Large intestine (tissue), 3 donors: Measurements from ENCODE around the gene EPN1. TPM values are rescaled to one million over a fixed set of nuclear protein-coding genes. Genes with fewer than 3 reads are reported as not detected.

Experiments
- DNase-seq, 2 donors: peaks; one replicate each; pipeline versions ENCODE4 v3.0.0 to v3.0.0-alpha.2; 2013
- H3K27ac ChIP-seq: one replicate; pipeline ENCODE4 v1.5.1; 2013; ENCODE audit warnings: low read length
- H3K27me3 ChIP-seq: 2 replicates; pipeline ENCODE4 v1.6.1; 2013; ENCODE audit warnings: low read length; ENCODE audit not compliant: control insufficient read depth, insufficient read depth
- H3K36me3 ChIP-seq: 2 replicates; pipeline ENCODE4 v1.6.1; 2013; ENCODE audit warnings: low read length; ENCODE audit not compliant: control insufficient read depth, insufficient read depth
- H3K4me1 ChIP-seq: one replicate; pipeline ENCODE4 v1.6.1; 2013; ENCODE audit warnings: low read length; ENCODE audit not compliant: control insufficient read depth, insufficient read depth
- H3K4me3 ChIP-seq: one replicate; pipeline ENCODE4 v1.5.1; 2013; ENCODE audit warnings: low read length
- H3K9me3 ChIP-seq: one replicate; pipeline ENCODE4 v1.6.1; 2013; ENCODE audit warnings: mild to moderate bottlenecking, low read depth, low read length, moderate library complexity; ENCODE audit not compliant: control insufficient read depth
- WGBS: methylation state at CpG from one replicate; pipeline ENCODE4 v1.1.5; 2013; ENCODE audit warnings: low lambda C conversion rate; ENCODE audit not compliant: insufficient coverage; 5-methylcytosine and 5-hydroxymethylcytosine counted together
- polyA plus RNA-seq: library from polyadenylated mRNA; unstranded; fragments of 120-200 nt; gene quantifications from one replicate; pipeline ENCODE4 v1.2.1, GENCODE V29; 2013

EPN1 gene
- polyA plus RNA-seq, 1 donor = 153 TPM

DNA sequence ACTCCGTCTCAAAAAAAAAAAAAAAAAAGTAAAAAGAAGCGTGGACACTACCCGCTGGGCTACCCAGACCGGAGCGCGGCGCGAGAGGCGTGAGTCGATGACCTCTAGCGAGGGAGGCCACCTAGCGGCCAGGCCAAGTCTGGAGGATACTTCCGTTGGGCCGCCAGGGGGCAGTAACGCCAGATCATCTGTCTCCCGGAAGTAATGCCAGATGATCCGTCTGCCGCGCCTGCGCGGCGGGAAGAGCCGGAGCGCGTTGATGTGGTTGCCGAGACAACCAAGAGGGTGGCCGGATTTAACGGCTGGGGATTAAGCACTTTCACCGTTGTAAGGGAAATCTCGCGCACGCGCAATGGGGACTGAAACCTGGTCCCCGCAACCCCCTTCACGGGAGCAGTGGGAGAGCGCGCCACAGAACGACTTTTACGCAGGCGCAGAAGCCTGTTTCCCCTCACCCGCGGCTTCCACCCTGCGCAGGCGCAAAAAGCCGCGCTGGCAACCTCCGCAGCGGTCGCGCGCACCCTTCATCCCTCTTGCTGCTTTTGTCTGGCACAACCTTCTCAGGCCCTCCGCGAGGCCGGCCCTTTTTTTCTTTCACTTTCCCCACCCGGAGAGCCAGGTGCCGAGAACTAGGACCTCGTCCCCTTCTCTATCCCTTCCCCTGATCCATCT is 21.2 kb upstream of the EPN1 start:
- no peaks in the 10 kb centered on the region for H3K27me3 ChIP-seq
- H3K36me3 ChIP-seq = peaks cover 15% of the 10 kb centered on the region
- peak overlapping the region; percentile 99 for H3K27ac ChIP-seq
- peak; percentile 98 to 99 for DNase-seq
- H3K4me3 ChIP-seq = peak overlapping the region; percentile 72
- peaks cover 2% of the 10 kb centered on the region for H3K9me3 ChIP-seq
- H3K4me1 ChIP-seq = peaks cover 16% of the 10 kb centered on the region
- WGBS = no CpG with 5 or more reads among the region's 57 CpGs

- 0% methylated on average over 6 of the region's 52 CpGs for WGBS
- DNase-seq = peak; percentile 99
- H3K27ac ChIP-seq = peak overlapping the region; percentile 99
- peaks cover 14% of the 10 kb centered on the region for H3K4me1 ChIP-seq
- H3K36me3 ChIP-seq = peaks cover 21% of the 10 kb centered on the region
- H3K9me3 ChIP-seq = peaks cover 2% of the 10 kb centered on the region
- no peaks in the 10 kb centered on the region for H3K27me3 ChIP-seq
- H3K4me3 ChIP-seq = peak overlapping the region; percentile 72
Measured at GRCh38 chr19:55654323-55654867, 20.6 kb upstream of the EPN1 start.

GRCh38 chr19:55654868-55655647 is 20.0 kb upstream of the EPN1 start, which contains the start of gene U2AF2:
Gene U2AF2 (plus strand): TSS chr19:55655035. CDS start chr19:55655105, 70 bp downstream.
- Histone ChIP-seq H3K4me3 (peak within 1 kb of the TSS; percentile 99), H3K27ac (peak within 1 kb of the TSS; percentile 100), H3K4me1 (peaks cover 14% of the 10 kb centered on the region), H3K36me3 (peaks cover 27% of the 10 kb centered on the region), H3K9me3 (peaks cover 2% of the 10 kb centered on the region), H3K27me3 (no peaks in the 10 kb centered on the region)
- DNase-seq = peak; percentile 80 to 95
- WGBS = no CpG with 5 or more reads among the region's 95 CpGs

DNA sequence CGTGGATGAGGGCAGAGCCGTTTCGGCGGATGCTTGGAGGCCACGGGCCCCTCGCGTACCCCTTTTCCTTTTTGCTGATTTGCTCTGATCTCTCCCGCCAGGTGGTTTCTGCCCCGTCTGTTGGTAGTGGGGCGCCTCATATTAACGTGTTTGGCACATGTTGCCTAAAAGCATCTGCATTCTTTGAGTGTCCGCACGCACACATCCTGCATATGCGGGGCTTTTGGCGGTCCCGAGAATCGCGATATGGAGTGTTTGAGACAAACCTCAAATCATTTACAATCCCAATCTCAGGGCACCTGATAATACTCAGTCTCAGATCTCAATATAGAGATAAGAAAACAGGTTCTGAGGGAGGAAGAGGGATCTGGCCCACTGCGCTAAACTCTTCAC is 19.4 kb upstream of the EPN1 start:
- WGBS = no CpG with 5 or more reads among the region's 19 CpGs
- peak overlapping the region; percentile 100 for H3K27ac ChIP-seq
- peaks cover 33% of the 10 kb centered on the region for H3K36me3 ChIP-seq
- no peaks in the 10 kb centered on the region for H3K27me3 ChIP-seq
- peak overlapping the region; percentile 99 for H3K4me3 ChIP-seq
- no peak for DNase-seq
- peaks cover 2% of the 10 kb centered on the region for H3K9me3 ChIP-seq
- H3K4me1 ChIP-seq = peaks cover 14% of the 10 kb centered on the region

- Histone ChIP-seq H3K27me3 (no peaks in the 10 kb centered on the region), H3K9me3 (peaks cover 2% of the 10 kb centered on the region), H3K36me3 (peaks cover 39% of the 10 kb centered on the region), H3K4me1 (peaks cover 14% of the 10 kb centered on the region), H3K4me3 (peak overlapping the region; percentile 99), H3K27ac (no peak overlapping the region)
- no peak for DNase-seq
- no CpG with 5 or more reads among the region's 7 CpGs for WGBS
Measured at GRCh38 chr19:55656552-55656951, 18.5 kb upstream of the EPN1 start.

DNA sequence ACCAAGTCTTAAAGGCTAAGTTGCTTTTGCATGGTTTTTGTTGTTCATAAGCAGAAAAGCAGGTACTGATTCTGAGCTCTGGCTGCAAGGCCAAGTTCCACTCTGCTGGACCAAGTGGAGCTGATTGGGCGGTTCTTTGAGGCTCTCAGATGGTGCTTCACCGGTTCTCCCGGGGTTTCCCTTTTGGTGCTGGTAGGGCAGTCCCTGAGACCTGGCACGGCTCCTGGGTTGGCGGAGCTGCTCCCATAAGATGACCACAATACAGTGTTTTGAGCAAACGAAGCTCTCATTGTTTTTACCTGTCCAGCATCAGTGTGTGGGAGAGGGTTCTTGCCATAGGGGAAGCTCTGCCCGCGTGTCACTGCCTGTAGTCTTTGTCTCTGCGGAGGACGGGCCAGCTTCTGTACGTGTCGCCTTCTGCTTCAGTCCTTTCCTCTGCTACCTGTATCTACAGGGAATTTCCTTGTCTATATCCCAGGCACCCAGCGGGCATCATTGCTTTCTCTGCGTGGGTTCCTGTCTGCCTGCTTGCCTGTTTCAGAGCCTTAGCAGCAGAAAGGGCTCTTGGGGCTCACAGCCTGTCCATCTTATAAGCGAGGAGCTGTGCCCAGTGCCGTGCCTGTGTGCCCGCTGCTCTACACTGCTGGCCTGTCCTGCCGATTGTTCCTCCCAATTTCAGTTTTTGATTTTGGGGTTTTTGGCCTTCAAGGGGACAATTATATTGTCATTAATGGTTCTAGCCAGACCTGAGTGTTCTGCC is 17.9 kb upstream of the EPN1 start:
- Histone ChIP-seq H3K4me3 (peak overlapping the region; percentile 99), H3K27ac (no peak overlapping the region), H3K4me1 (peaks cover 14% of the 10 kb centered on the region), H3K36me3 (peaks cover 43% of the 10 kb centered on the region), H3K27me3 (no peaks in the 10 kb centered on the region), H3K9me3 (peaks cover 2% of the 10 kb centered on the region)
- WGBS = 100% methylated on average over 2 of the region's 18 CpGs
- DNase-seq = no peak

DNA sequence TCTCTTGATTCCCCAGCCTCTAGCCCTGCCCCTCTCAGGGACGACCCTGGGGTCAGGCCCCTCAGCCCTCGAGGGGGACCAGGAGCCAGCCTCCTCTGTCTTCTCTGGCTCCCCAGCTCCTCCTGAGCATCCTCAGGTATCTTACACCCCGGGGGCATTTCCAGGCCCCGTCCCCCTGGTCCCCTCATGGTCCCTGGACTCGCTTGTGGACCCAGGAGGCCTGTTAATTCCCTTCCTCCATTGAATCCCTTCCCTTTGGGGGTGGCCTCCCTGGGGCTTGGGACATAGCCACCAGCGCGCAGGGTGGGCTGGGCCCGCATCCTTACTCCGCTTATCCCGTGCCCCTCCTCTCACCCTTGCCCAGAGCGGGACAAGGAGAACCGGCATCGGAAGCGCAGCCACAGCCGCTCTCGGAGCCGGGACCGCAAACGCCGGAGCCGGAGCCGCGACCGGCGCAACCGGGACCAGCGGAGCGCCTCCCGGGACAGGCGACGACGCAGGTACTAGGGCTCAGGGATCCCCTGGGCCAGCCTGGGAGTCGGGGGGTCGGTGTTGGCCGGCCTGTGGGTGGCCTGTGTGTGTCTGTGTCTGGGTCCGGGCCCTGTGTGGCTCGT is 16.1 kb upstream of the EPN1 start:
- peaks cover 55% of the 10 kb centered on the region for H3K36me3 ChIP-seq
- no peak overlapping the region for H3K4me3 ChIP-seq
- no peak for DNase-seq
- no peaks in the 10 kb centered on the region for H3K27me3 ChIP-seq
- H3K27ac ChIP-seq = no peak overlapping the region
- no CpG with 5 or more reads among the region's 37 CpGs for WGBS
- peaks cover 2% of the 10 kb centered on the region for H3K9me3 ChIP-seq
- H3K4me1 ChIP-seq = peaks cover 14% of the 10 kb centered on the region

DNA sequence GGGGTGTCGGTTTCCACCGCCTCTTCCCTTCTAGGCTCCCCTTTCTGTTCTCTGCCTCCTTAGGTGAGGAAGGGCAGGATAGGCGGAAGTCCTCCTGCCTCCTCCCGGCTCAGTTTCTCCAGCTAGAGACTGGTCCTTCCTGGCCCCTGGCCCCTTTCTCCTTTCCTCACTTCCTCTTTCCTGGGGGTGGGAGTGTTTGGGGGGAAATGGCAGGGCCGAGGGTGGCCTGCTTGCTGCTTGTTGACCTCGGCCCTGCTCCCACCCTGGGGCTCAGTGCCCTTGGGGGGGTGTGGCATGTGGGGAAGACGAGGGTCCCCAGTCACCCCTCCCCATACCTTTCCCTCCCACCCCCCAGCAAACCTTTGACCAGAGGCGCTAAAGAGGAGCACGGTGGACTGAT is 15.2 kb upstream of the EPN1 start:
- Histone ChIP-seq H3K27ac (no peak overlapping the region), H3K36me3 (peaks cover 63% of the 10 kb centered on the region), H3K4me1 (peaks cover 14% of the 10 kb centered on the region), H3K9me3 (peaks cover 2% of the 10 kb centered on the region), H3K27me3 (no peaks in the 10 kb centered on the region), H3K4me3 (no peak overlapping the region)
- WGBS = 100% methylated on average over 1 of the region's 9 CpGs
- DNase-seq = no peak

DNA sequence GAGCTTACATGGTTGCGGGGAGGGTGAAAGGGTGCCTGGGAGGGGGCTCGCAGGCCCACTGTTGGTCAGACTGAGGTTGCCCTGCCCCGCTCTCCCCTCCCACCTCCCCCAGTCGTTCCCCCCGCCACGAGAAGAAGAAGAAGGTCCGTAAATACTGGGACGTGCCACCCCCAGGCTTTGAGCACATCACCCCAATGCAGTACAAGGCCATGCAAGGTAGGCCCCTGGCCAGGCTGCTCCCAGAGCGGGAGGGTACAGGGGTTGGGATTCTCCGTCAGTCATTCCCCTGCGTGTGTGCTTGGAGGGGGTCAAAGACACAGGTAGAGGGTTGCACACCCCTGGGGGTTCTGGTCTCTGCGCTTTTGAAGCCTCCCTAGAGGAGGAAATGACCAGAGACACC is 14.6 kb upstream of the EPN1 start:
- DNase-seq = no peak
- Histone ChIP-seq H3K9me3 (no peaks in the 10 kb centered on the region), H3K27ac (no peak overlapping the region), H3K4me3 (no peak overlapping the region), H3K27me3 (no peaks in the 10 kb centered on the region), H3K4me1 (peaks cover 14% of the 10 kb centered on the region), H3K36me3 (peaks cover 66% of the 10 kb centered on the region)
- WGBS = no CpG with 5 or more reads among the region's 12 CpGs

DNA sequence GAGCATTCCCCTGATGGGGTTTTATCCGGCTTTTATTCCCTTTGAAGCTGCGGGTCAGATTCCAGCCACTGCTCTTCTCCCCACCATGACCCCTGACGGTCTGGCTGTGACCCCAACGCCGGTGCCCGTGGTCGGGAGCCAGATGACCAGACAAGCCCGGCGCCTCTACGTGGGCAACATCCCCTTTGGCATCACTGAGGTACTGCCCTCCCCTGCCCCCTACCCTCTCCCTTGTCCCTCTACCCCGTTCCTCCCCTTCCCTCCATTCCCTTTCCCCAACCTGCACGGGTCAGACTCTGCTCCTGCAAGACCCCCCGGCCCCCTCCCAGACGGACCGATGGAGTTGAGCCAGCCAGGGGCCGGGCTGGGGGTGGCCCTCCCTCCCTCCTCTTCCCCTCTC is 14.0 kb upstream of the EPN1 start:
- Histone ChIP-seq H3K4me3 (no peak overlapping the region), H3K4me1 (peaks cover 14% of the 10 kb centered on the region), H3K27me3 (no peaks in the 10 kb centered on the region), H3K36me3 (peaks cover 69% of the 10 kb centered on the region), H3K9me3 (no peaks in the 10 kb centered on the region), H3K27ac (no peak overlapping the region)
- WGBS = no CpG with 5 or more reads among the region's 16 CpGs
- DNase-seq = no peak
